CD8-positive, alpha-beta memory T cell (primary cell): ENCODE data around the gene OR10P1. TPM values are rescaled to one million over a fixed set of nuclear protein-coding genes. Genes with fewer than 3 reads are reported as not detected.

Source experiments
- CTCF ChIA-PET: fragments of 350-600 bp; sonication (Branson Sonifier 250); formaldehyde crosslinking; loops from one replicate; lab custom pipeline; 2021; ENCODE audit warnings: antibody characterized with exemption; lab: Charles Lee
- POLR2A ChIA-PET: fragments of 350-600 bp; sonication (Branson Sonifier 250); formaldehyde crosslinking; loops from one replicate; lab custom pipeline; 2021; ENCODE audit warnings: antibody characterized with exemption; lab: Charles Lee
- DNase-seq, 5 donors: peaks; one replicate each; pipeline versions ENCODE4 v3.0.0 to v3.0.0-alpha.2; 2020 to 2022; ENCODE audit warnings: mixed read lengths in 1 of 5
- H3K27ac ChIP-seq: one replicate; pipeline ENCODE4 v1.7.0; 2013; ENCODE audit warnings: low read depth, mild to moderate bottlenecking, low read length, moderate library complexity
- H3K27me3 ChIP-seq: 2 replicates; pipeline ENCODE4 v1.7.0; 2013; ENCODE audit warnings: low read length, mild to moderate bottlenecking; ENCODE audit not compliant: insufficient read depth, poor library complexity, severe bottlenecking
- H3K36me3 ChIP-seq: 2 replicates; pipeline ENCODE4 v1.7.0; 2013; ENCODE audit warnings: mild to moderate bottlenecking, low read length, moderate library complexity; ENCODE audit not compliant: insufficient read depth
- H3K4me1 ChIP-seq: 2 replicates; pipeline ENCODE4 v1.7.0; 2013; ENCODE audit warnings: mild to moderate bottlenecking, low read length, moderate library complexity; ENCODE audit not compliant: insufficient read depth
- H3K4me3 ChIP-seq: 2 replicates; pipeline ENCODE4 v1.7.0; 2013; ENCODE audit warnings: mild to moderate bottlenecking, low read length
- H3K9me3 ChIP-seq: 2 replicates; pipeline ENCODE4 v1.7.0; 2013; ENCODE audit warnings: mild to moderate bottlenecking, low read length
- H3K27ac Mint-ChIP-seq, 8 donors: one replicate each; pipeline ENCODE4 v1.8.0; 2020 to 2021; ENCODE audit warnings: mixed read lengths in 8 of 8, mild to moderate bottlenecking in 6 of 8, inconsistent platforms in 3 of 8, moderate library complexity in 3 of 8
- H3K27me3 Mint-ChIP-seq, 2 donors: one replicate each; pipeline ENCODE4 v1.8.0; 2020 to 2021; ENCODE audit warnings: mixed read lengths in 2 of 2, mild to moderate bottlenecking in 1 of 2, moderate library complexity in 1 of 2
- H3K36me3 Mint-ChIP-seq, 3 donors: one replicate each; pipeline ENCODE4 v1.8.0; 2020 to 2021; ENCODE audit warnings: mixed read lengths in 3 of 3, inconsistent platforms in 1 of 3, mild to moderate bottlenecking in 1 of 3
- H3K4me1 Mint-ChIP-seq, 3 donors: one replicate each; pipeline ENCODE4 v1.8.0; 2020 to 2021; ENCODE audit warnings: mixed read lengths in 3 of 3, inconsistent platforms in 1 of 3, mild to moderate bottlenecking in 1 of 3
- H3K4me3 Mint-ChIP-seq, 7 donors: one replicate each; pipeline ENCODE4 v1.8.0; 2020 to 2021; ENCODE audit warnings: mixed read lengths in 7 of 7, mild to moderate bottlenecking in 6 of 7, moderate library complexity in 4 of 7, inconsistent platforms in 2 of 7
- H3K9me3 Mint-ChIP-seq, 5 donors: one replicate each; pipeline ENCODE4 v1.8.0; 2020 to 2022; ENCODE audit warnings: mixed read lengths in 5 of 5, mild to moderate bottlenecking in 3 of 5, moderate library complexity in 2 of 5, inconsistent platforms in 1 of 5
- polyA plus RNA-seq: library from polyadenylated mRNA; unstranded; fragments of 300-500 nt; fragmentation: Illumina TruSeq; gene quantifications from one replicate; pipeline ENCODE4 v1.2.3, GENCODE V29; 2021
- total RNA-seq, 2 experiments: library from RNA; stranded (reverse); gene quantifications; one replicate each; pipeline ENCODE4 v1.2.3, GENCODE V29; 2021

The OR10P1 gene
- total and polyA plus RNA-seq, 3 experiments from 2014 or later: not detected

DNA sequence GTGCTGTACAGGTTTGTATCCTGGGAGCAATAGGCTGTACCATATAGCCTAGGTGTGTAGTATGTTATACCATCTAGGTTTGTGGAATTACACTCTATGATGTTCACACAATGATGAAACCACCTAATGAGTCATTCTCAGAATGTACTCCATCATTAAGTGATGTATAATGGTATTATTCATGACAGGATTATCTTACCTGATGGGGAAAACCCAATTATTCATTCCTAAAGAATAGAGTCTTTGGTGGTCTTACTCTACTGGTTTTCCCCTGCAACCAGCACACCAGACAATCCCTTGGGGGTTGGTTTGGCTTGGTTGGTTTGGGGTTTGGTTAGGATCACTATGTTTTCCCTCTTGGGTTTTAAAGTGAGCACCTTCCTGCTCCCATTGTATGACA lies 12.6 kb upstream of the OR10P1 start:
- H3K4me3 Mint-ChIP-seq: no peak overlapping the region
- Histone ChIP-seq H3K27ac (no peak overlapping the region), H3K27me3 (no peaks in the 10 kb centered on the region), H3K4me3 (no peak overlapping the region), H3K36me3 (no peaks in the 10 kb centered on the region), H3K4me1 (no peaks in the 10 kb centered on the region), H3K9me3 (no peaks in the 10 kb centered on the region)
- H3K4me1 Mint-ChIP-seq: peaks cover 2 to 5% (median 5%) of the 10 kb centered on the region in 3 donors
- no peaks in the 10 kb centered on the region for H3K9me3 Mint-ChIP-seq
- H3K27me3 Mint-ChIP-seq: peaks cover 3 to 6% of the 10 kb centered on the region in 2 donors
- H3K36me3 Mint-ChIP-seq: no peaks in the 10 kb centered on the region
- ChIA-PET CTCF (no interaction called here), POLR2A (no interaction called here)
- H3K27ac Mint-ChIP-seq: no peak overlapping the region
- DNase-seq: no peak

DNA sequence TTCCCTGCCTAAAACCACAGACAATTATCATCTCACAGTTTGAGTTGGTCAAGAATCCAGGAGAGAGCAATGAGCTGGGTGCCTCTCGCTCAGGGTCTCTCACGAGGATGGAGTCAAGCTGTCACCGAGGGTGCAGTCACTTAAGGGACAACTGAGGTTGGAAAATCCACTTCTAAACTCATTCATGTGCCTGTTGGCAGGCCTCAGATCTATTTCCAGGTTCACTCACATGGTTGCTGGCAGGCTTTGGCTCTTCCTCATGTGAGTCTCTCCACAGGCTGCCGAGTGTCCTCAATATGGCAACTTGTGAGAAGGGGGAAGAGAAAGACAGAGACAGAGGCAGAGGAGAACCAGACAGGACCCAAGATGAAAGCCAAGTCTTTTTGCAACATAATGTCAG lies 10.5 kb upstream of the OR10P1 start:
- no peaks in the 10 kb centered on the region for H3K27me3 ChIP-seq

DNA sequence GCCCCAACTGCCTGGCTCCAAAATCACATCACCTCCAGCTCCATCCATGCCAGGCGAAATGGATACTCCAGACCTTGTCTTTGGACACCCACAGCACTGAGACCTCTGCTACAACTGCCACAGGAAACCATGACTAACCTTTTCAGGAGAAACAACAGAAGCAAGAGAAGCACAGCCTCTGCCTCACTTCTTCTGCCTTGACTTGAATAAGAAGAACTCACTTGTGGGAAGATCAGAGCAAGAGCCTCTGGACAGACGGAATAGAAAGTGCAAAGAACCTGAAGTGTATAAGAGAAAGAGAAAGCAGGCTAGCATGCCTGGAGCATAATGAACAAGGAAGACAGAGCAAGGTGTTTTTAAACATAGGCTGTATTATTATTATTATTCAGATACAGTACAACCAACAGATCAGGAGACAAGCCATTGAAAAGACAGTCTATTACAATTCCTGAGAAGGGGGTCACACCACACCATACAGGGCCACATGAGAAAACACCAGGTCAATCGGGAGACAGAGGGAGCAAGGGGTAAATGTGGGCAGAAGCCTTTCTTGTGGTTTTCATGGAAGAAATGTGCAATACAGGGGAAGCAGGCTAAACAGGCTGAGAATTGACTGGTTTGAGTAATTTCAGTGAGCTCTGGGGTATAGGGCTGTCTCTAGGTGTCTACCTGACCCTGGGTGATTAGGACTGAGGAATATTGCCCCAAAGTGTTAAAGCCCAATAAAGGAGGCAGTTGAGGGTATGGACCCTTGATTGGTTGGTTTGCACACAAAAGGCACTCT lies 7.4 kb upstream of the OR10P1 start:
- no peaks in the 10 kb centered on the region for H3K4me1 ChIP-seq
- H3K4me1 Mint-ChIP-seq: no peaks in the 10 kb centered on the region
- ChIA-PET POLR2A (no interaction called here), CTCF (interaction anchor here (1.2 to 1.5 kb wide), 2 partner anchors 15 to 27 kb away, joined by 3 to 4 read pairs; no protein-coding TSS in a partner anchor)
- H3K9me3 Mint-ChIP-seq: no peaks in the 10 kb centered on the region
- H3K27ac Mint-ChIP-seq: no peak overlapping the region
- no peaks in the 10 kb centered on the region for H3K27me3 ChIP-seq
- H3K9me3 ChIP-seq: no peaks in the 10 kb centered on the region
- no peak for DNase-seq
- no peak overlapping the region for H3K27ac ChIP-seq
- no peaks in the 10 kb centered on the region for H3K36me3 Mint-ChIP-seq
- H3K27me3 Mint-ChIP-seq: peaks cover 10 to 12% of the 10 kb centered on the region in 2 donors
- H3K4me3 ChIP-seq: no peak overlapping the region
- H3K4me3 Mint-ChIP-seq: no peak overlapping the region
- H3K36me3 ChIP-seq: no peaks in the 10 kb centered on the region

More for the DNA sequence above, 10.5 kb upstream of the OR10P1 start:
- Mint-ChIP-seq H3K36me3 (no peaks in the 10 kb centered on the region), H3K4me1 (no peaks in the 10 kb centered on the region), H3K27me3 (peaks cover 0 to 5% of the 10 kb centered on the region in 2 donors), H3K27ac (no peak overlapping the region), H3K9me3 (no peaks in the 10 kb centered on the region), H3K4me3 (no peak overlapping the region)
- POLR2A ChIA-PET: no interaction called here
- Histone ChIP-seq H3K9me3 (no peaks in the 10 kb centered on the region), H3K27ac (no peak overlapping the region), H3K36me3 (no peaks in the 10 kb centered on the region), H3K4me1 (no peaks in the 10 kb centered on the region), H3K4me3 (no peak overlapping the region)
- CTCF ChIA-PET: no interaction called here
- no peak for DNase-seq

DNA sequence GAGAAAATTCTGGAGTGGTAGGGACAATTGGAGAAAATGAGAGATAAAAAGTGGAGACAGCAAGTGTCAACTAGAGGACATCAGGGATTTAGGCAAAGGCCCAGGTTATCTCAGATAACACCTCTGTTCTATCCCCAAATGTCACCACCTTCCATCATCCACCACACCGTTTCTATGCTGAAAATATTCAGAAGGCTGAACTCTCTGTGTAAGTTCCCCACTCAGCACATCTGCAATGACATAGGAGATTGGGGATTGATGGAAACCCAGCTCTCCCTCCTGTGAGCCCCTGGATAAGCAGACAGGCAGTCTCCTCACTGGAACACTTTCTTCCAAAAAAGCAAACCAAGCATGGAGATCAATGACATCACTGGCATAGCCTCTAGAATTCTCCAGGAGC lies 5.6 kb upstream of the OR10P1 start:
- POLR2A ChIA-PET: no interaction called here
- no peaks in the 10 kb centered on the region for H3K9me3 ChIP-seq
- no peak overlapping the region for H3K27ac Mint-ChIP-seq

GRCh38 chr12:55631733-55632132 lies 5.0 kb upstream of the OR10P1 start:
- no peak overlapping the region for H3K27ac Mint-ChIP-seq
- H3K4me1 Mint-ChIP-seq: peaks cover 0 to under 1% (median 0%) of the 10 kb centered on the region in 3 donors
- Histone ChIP-seq H3K9me3 (no peaks in the 10 kb centered on the region), H3K27ac (no peak overlapping the region), H3K4me3 (no peak overlapping the region), H3K27me3 (no peaks in the 10 kb centered on the region), H3K4me1 (peaks cover 1% of the 10 kb centered on the region), H3K36me3 (no peaks in the 10 kb centered on the region)
- POLR2A ChIA-PET: no interaction called here
- H3K27me3 Mint-ChIP-seq: peaks cover 10 to 21% of the 10 kb centered on the region in 2 donors
- H3K4me3 Mint-ChIP-seq: no peak overlapping the region
- H3K36me3 Mint-ChIP-seq: no peaks in the 10 kb centered on the region
- CTCF ChIA-PET: interaction anchor here (1.0 to 1.5 kb wide), 2 partner anchors 12 to 14 kb away, joined by 3 to 4 read pairs; no protein-coding TSS in a partner anchor
- no peaks in the 10 kb centered on the region for H3K9me3 Mint-ChIP-seq
- DNase-seq: no peak

More for the DNA sequence above, 5.6 kb upstream of the OR10P1 start:
- no peak overlapping the region for H3K27ac ChIP-seq
- H3K4me1 Mint-ChIP-seq: no peaks in the 10 kb centered on the region
- H3K27me3 Mint-ChIP-seq: peaks cover 10 to 17% of the 10 kb centered on the region in 2 donors
- no peak overlapping the region for H3K4me3 ChIP-seq
- H3K9me3 Mint-ChIP-seq: no peaks in the 10 kb centered on the region
- no peaks in the 10 kb centered on the region for H3K4me1 ChIP-seq
- CTCF ChIA-PET: no interaction called here
- DNase-seq: no peak
- no peak overlapping the region for H3K4me3 Mint-ChIP-seq
- no peaks in the 10 kb centered on the region for H3K36me3 ChIP-seq
- no peaks in the 10 kb centered on the region for H3K36me3 Mint-ChIP-seq
- H3K27me3 ChIP-seq: no peaks in the 10 kb centered on the region

- H3K4me3 ChIP-seq: no peak overlapping the region
- CTCF ChIA-PET: interaction anchor here (2.0 to 2.5 kb wide), 2 partner anchors 11 to 24 kb away, joined by 5 to 10 read pairs; no protein-coding TSS in a partner anchor
- no peak overlapping the region for H3K27ac ChIP-seq
- H3K4me1 ChIP-seq: peaks cover 12% of the 10 kb centered on the region
- no peaks in the 10 kb centered on the region for H3K36me3 Mint-ChIP-seq
- H3K27me3 Mint-ChIP-seq: peaks cover 12 to 31% of the 10 kb centered on the region in 2 donors
- no peak overlapping the region for H3K27ac Mint-ChIP-seq
- POLR2A ChIA-PET: no interaction called here
- H3K4me3 Mint-ChIP-seq: no peak overlapping the region
- H3K4me1 Mint-ChIP-seq: peaks cover 6 to 14% (median 10%) of the 10 kb centered on the region in 3 donors
- H3K27me3 ChIP-seq: no peaks in the 10 kb centered on the region
- H3K9me3 ChIP-seq: no peaks in the 10 kb centered on the region
- H3K36me3 ChIP-seq: no peaks in the 10 kb centered on the region
- H3K9me3 Mint-ChIP-seq: no peaks in the 10 kb centered on the region
- no peak for DNase-seq
Measured at GRCh38 chr12:55633151-55633550, 3.5 kb upstream of the OR10P1 start.

- H3K36me3 Mint-ChIP-seq: no peaks in the 10 kb centered on the region
- H3K27ac Mint-ChIP-seq: peak overlapping the region in 1 of 8 donors; percentile 52
- H3K36me3 ChIP-seq: no peaks in the 10 kb centered on the region
- no peaks in the 10 kb centered on the region for H3K9me3 Mint-ChIP-seq
- H3K4me3 ChIP-seq: no peak overlapping the region
- POLR2A ChIA-PET: no interaction called here
- H3K4me1 ChIP-seq: peaks cover 14% of the 10 kb centered on the region
- CTCF ChIA-PET: interaction anchor here (1.2 to 1.7 kb wide), 2 partner anchors 11 to 20 kb away, joined by 4 to 5 read pairs; no protein-coding TSS in a partner anchor
- H3K9me3 ChIP-seq: no peaks in the 10 kb centered on the region
- H3K4me3 Mint-ChIP-seq: peak overlapping the region in 1 of 7 donors; percentile 75
- no peak overlapping the region for H3K27ac ChIP-seq
- H3K27me3 Mint-ChIP-seq: peaks cover 10 to 31% of the 10 kb centered on the region in 2 donors
- DNase-seq: no peak
- peaks cover 6 to 14% (median 10%) of the 10 kb centered on the region in 3 donors for H3K4me1 Mint-ChIP-seq
- no peaks in the 10 kb centered on the region for H3K27me3 ChIP-seq
Measured at GRCh38 chr12:55636116-55636655, 506 bp upstream of the OR10P1 start.

DNA sequence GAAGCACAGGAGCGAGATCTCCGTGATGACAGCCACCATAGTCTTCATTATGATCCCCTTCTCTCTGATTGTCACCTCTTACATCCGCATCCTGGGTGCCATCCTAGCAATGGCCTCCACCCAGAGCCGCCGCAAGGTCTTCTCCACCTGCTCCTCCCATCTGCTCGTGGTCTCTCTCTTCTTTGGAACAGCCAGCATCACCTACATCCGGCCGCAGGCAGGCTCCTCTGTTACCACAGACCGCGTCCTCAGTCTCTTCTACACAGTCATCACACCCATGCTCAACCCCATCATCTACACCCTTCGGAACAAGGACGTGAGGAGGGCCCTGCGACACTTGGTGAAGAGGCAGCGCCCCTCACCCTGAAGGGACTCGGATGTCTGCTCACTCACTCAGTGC lies 775 bp downstream of the OR10P1 start:
- H3K27me3 ChIP-seq: no peaks in the 10 kb centered on the region
- peaks cover 9 to 18% (median 16%) of the 10 kb centered on the region in 3 donors for H3K4me1 Mint-ChIP-seq
- ChIA-PET POLR2A (no interaction called here), CTCF (no interaction called here)
- H3K9me3 Mint-ChIP-seq: no peaks in the 10 kb centered on the region
- no peaks in the 10 kb centered on the region for H3K36me3 ChIP-seq
- H3K4me1 ChIP-seq: peaks cover 14% of the 10 kb centered on the region
- H3K27ac ChIP-seq: no peak overlapping the region
- H3K27ac Mint-ChIP-seq: peak overlapping the region in 6 of 8 donors; percentile 4 to 85 (median 69)
- peak overlapping the region; percentile 3 to 61 (median 45) for H3K4me3 Mint-ChIP-seq
- no peaks in the 10 kb centered on the region for H3K36me3 Mint-ChIP-seq
- DNase-seq: peak in 4 of 5 donors; percentile 10 to 62 (median 29)
- H3K9me3 ChIP-seq: no peaks in the 10 kb centered on the region
- H3K27me3 Mint-ChIP-seq: peaks cover 6 to 28% of the 10 kb centered on the region in 2 donors
- H3K4me3 ChIP-seq: no peak overlapping the region
